RWPE2 (cell line): ENCODE measurements around the gene SLC7A6.

Experiments used
- ATAC-seq: fragments of 200-7000 bp; cut with Tn5 transposase; 3 replicates; pipeline ENCODE4 v1.9.1; 2021; ENCODE audit warnings: low read depth
- DNase-seq: peaks from one replicate; pipeline ENCODE4 v3.0.0-alpha.2; 2020; ENCODE audit warnings: low spot score
- H3K27ac ChIP-seq: fragments of 450-650 bp; 2 replicates; pipeline ENCODE4 v1.5.1; 2017; ENCODE audit warnings: mild to moderate bottlenecking; ENCODE audit not compliant: poor library complexity, severe bottlenecking
- H3K27me3 ChIP-seq: fragments of 250-450 bp; sonication (Bioruptor Pico); 2 replicates; pipeline ENCODE4 v1.5.1; 2021; ENCODE audit warnings: mild to moderate bottlenecking, moderate library complexity; ENCODE audit not compliant: insufficient read depth, poor library complexity, severe bottlenecking
- H3K36me3 ChIP-seq: fragments of 250-450 bp; sonication (Bioruptor Pico); 2 replicates; pipeline ENCODE4 v1.5.1; 2020; ENCODE audit warnings: low read depth, mild to moderate bottlenecking, moderate library complexity
- H3K4me1 ChIP-seq: fragments of 250-450 bp; sonication (Bioruptor Pico); 2 replicates; pipeline ENCODE4 v1.5.1; 2021; ENCODE audit warnings: mild to moderate bottlenecking, moderate library complexity; ENCODE audit not compliant: insufficient read depth, poor library complexity, severe bottlenecking
- H3K4me3 ChIP-seq: fragments of 250-450 bp; sonication (Bioruptor Pico); 2 replicates; pipeline ENCODE4 v1.5.1; 2021; ENCODE audit warnings: mild to moderate bottlenecking, moderate library complexity; ENCODE audit not compliant: severe bottlenecking
- H3K9me3 ChIP-seq: fragments of 250-450 bp; sonication (Bioruptor Pico); 2 replicates; pipeline ENCODE4 v1.5.1; 2021; ENCODE audit warnings: mild to moderate bottlenecking, moderate library complexity; ENCODE audit not compliant: severe bottlenecking
- CTCF ChIP-seq: fragments of 450-650 bp; IDR thresholded peaks from one replicate; pipeline ENCODE4 v1.5.1; 2017; ENCODE audit warnings: mild to moderate bottlenecking, moderate library complexity; ENCODE audit not compliant: poor library complexity, severe bottlenecking

The SLC7A6 gene

GRCh38 chr16:68231384-68232136 lies 32.8 kb upstream of the SLC7A6 start:
- H3K36me3 ChIP-seq, result peaks cover 37% of the 10 kb centered on the region
- H3K4me3 ChIP-seq, result no peak overlapping the region
- DNase-seq (no peak), ATAC-seq (no peak)
- H3K4me1 ChIP-seq, result peaks cover 12% of the 10 kb centered on the region
- no peaks in the 10 kb centered on the region for H3K9me3 ChIP-seq
- no peaks in the 10 kb centered on the region for H3K27me3 ChIP-seq
- no peak overlapping the region for H3K27ac ChIP-seq
- no peak for TF ChIP-seq CTCF

GRCh38 chr16:68232335-68232734 lies 32.0 kb upstream of the SLC7A6 start:
- Histone ChIP-seq H3K4me1 (peaks cover 12% of the 10 kb centered on the region), H3K27ac (no peak overlapping the region), H3K9me3 (no peaks in the 10 kb centered on the region), H3K4me3 (no peak overlapping the region), H3K27me3 (no peaks in the 10 kb centered on the region), H3K36me3 (peaks cover 37% of the 10 kb centered on the region)
- no peak for DNase-seq
- no peak for TF ChIP-seq CTCF
- no peak for ATAC-seq

- TF ChIP-seq CTCF, result no peak
- no peak overlapping the region for H3K4me3 ChIP-seq
- peaks cover 37% of the 10 kb centered on the region for H3K36me3 ChIP-seq
- no peaks in the 10 kb centered on the region for H3K27me3 ChIP-seq
- H3K27ac ChIP-seq, result peak overlapping the region; percentile 91
- ATAC-seq (no peak), DNase-seq (no peak)
- peaks cover 16% of the 10 kb centered on the region for H3K4me1 ChIP-seq
- H3K9me3 ChIP-seq, result no peaks in the 10 kb centered on the region
These were observed 31.1 kb upstream of the SLC7A6 start for GRCh38 chr16:68233085-68233834.

- peak overlapping the region; percentile 91 for H3K27ac ChIP-seq
- ATAC-seq, result no peak
These were observed 30.5 kb upstream of the SLC7A6 start for GRCh38 chr16:68233835-68234187.

More at GRCh38 chr16:68233835-68234187, 30.5 kb upstream of the SLC7A6 start:
- Histone ChIP-seq H3K27me3 (no peaks in the 10 kb centered on the region), H3K36me3 (peaks cover 32% of the 10 kb centered on the region), H3K4me1 (peaks cover 16% of the 10 kb centered on the region), H3K4me3 (no peak overlapping the region), H3K9me3 (no peaks in the 10 kb centered on the region)
- TF ChIP-seq CTCF, result no peak
- no peak for DNase-seq
